ENCODE results near the gene DLGAP1. TPM values are rescaled to one million over a fixed set of nuclear protein-coding genes. Genes with fewer than 3 reads are reported as not detected.

Gene DLGAP1
- total RNA-seq, 1 experiment from 2014 or later = 0.07 TPM

GRCh38 chr18:3796434-3796833 lies 658.7 kb downstream of the DLGAP1 start:
- TF ChIP-seq CTCF (IDR thresholded peaks at IDR 0.05; ENCODE audit: insufficient read depth in 1 of 2, low read depth in 1 of 2, low read length in 1 of 2, severe bottlenecking in 1 of 2, unreplicated experiment in 1 of 2) = no peak
- H3K27me3 Mint-ChIP-seq (ENCODE audit: insufficient read depth, unreplicated experiment) = no peaks in the 10 kb centered on the region

DNA sequence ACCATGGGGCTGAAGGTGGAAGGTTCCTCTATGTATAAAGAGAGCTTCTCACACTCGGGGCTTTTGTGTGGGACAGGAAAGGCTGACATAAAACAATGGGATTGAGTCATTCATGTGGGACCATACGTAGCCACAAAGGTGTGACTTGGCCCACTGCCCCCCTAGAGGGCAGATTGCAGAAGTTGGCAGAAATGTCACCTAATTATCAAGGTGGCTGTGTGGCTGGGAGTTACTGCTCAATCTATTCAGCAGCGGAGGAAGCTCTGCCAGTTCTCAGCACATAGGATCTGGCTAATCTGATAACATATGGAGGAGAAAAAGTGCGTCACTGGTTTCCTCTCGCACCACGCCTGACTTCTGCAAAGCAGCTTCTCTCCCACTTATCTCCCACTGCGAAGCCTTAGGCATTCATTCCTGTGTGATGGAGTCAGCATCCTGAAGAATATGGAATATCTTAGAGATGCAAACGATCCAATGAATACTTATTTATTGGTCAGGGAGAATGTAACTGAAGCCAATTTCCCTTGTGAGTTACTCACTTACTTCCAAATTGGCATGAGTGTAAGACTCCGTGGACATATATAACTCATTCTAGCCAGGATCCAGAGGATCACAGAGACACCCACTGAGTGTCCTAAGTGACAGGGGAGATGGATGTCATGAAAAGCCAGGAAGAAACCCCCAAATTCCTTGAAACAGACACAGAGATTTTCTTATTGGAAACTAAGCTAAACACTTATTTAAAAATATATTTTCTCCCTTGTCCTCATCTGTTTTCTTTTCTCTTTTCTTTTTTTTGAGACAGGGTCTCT lies 660.4 kb downstream of the DLGAP1 start:
- no peaks in the 10 kb centered on the region for H3K27me3 ChIP-seq (replicated peaks; ENCODE audit: control insufficient read depth, insufficient read depth, low read length)
- TF ChIP-seq CTCF (IDR thresholded peaks at IDR 0.05; ENCODE audit: insufficient read depth in 1 of 2, low read depth in 1 of 2, low read length in 1 of 2, severe bottlenecking in 1 of 2, unreplicated experiment in 1 of 2) = no peak
- no peak for DNase-seq
- H3K27me3 Mint-ChIP-seq (ENCODE audit: insufficient read depth, unreplicated experiment) = no peaks in the 10 kb centered on the region
- intact Hi-C loops (cut with micrococcal nuclease; ENCODE audit: unreplicated experiment) = no loop called here
- no peaks in the 10 kb centered on the region for H3K9me3 Mint-ChIP-seq (ENCODE audit: unreplicated experiment)
- H3K9me3 ChIP-seq = no peaks in the 10 kb centered on the region
- H3K4me1 ChIP-seq = no peaks in the 10 kb centered on the region
- H3K36me3 ChIP-seq (ENCODE audit: control insufficient read depth, insufficient read depth, low read length) = no peaks in the 10 kb centered on the region
- no peak overlapping the region for H3K4me3 ChIP-seq (ENCODE audit: low read depth, low read length)
- ChIA-PET POLR2A (no interaction called here), CTCF (no interaction called here)
- H3K36me3 Mint-ChIP-seq (ENCODE audit: insufficient read depth, unreplicated experiment) = no peaks in the 10 kb centered on the region
- H3K4me3 Mint-ChIP-seq (ENCODE audit: unreplicated experiment) = no peak overlapping the region
- peaks cover 11% of the 10 kb centered on the region for H3K4me1 Mint-ChIP-seq (ENCODE audit: low read depth, unreplicated experiment)
- H3K27ac Mint-ChIP-seq (ENCODE audit: unreplicated experiment) = no peak overlapping the region
- BruUV-seq (replicated peaks) = no TSS peak

More at GRCh38 chr18:3796434-3796833, 658.7 kb downstream of the DLGAP1 start:
- Mint-ChIP-seq H3K36me3 (ENCODE audit: insufficient read depth, unreplicated experiment) (no peaks in the 10 kb centered on the region), H3K4me3 (ENCODE audit: unreplicated experiment) (no peak overlapping the region), H3K4me1 (ENCODE audit: low read depth, unreplicated experiment) (peaks cover 11% of the 10 kb centered on the region), H3K9me3 (ENCODE audit: unreplicated experiment) (no peaks in the 10 kb centered on the region), H3K27ac (ENCODE audit: unreplicated experiment) (no peak overlapping the region)
- Histone ChIP-seq H3K4me3 (ENCODE audit: low read depth, low read length) (no peak overlapping the region), H3K36me3 (ENCODE audit: control insufficient read depth, insufficient read depth, low read length) (no peaks in the 10 kb centered on the region), H3K27me3 (replicated peaks; ENCODE audit: control insufficient read depth, insufficient read depth, low read length) (no peaks in the 10 kb centered on the region), H3K9me3 (no peaks in the 10 kb centered on the region), H3K4me1 (no peaks in the 10 kb centered on the region)
- DNase-seq = no peak
- ChIA-PET POLR2A (no interaction called here), CTCF (no interaction called here)
- intact Hi-C loops (cut with micrococcal nuclease; ENCODE audit: unreplicated experiment) = no loop called here
- BruUV-seq (replicated peaks) = no TSS peak

- BruUV-seq (replicated peaks) = no TSS peak
- no peak overlapping the region for H3K27ac Mint-ChIP-seq (ENCODE audit: unreplicated experiment)
- Histone ChIP-seq H3K27me3 (replicated peaks; ENCODE audit: control insufficient read depth, insufficient read depth, low read length) (no peaks in the 10 kb centered on the region), H3K4me3 (ENCODE audit: low read depth, low read length) (no peak overlapping the region), H3K36me3 (ENCODE audit: control insufficient read depth, insufficient read depth, low read length) (no peaks in the 10 kb centered on the region), H3K4me1 (no peaks in the 10 kb centered on the region), H3K9me3 (no peaks in the 10 kb centered on the region)
- intact Hi-C loops (cut with micrococcal nuclease; ENCODE audit: unreplicated experiment) = no loop called here
- TF ChIP-seq CTCF (IDR thresholded peaks at IDR 0.05; ENCODE audit: insufficient read depth in 1 of 2, low read depth in 1 of 2, low read length in 1 of 2, severe bottlenecking in 1 of 2, unreplicated experiment in 1 of 2) = no peak
- no peak overlapping the region for H3K4me3 Mint-ChIP-seq (ENCODE audit: unreplicated experiment)
- peaks cover 4% of the 10 kb centered on the region for H3K27me3 Mint-ChIP-seq (ENCODE audit: insufficient read depth, unreplicated experiment)
- no peaks in the 10 kb centered on the region for H3K9me3 Mint-ChIP-seq (ENCODE audit: unreplicated experiment)
- CTCF ChIA-PET = no interaction called here
- no peak for DNase-seq
- H3K4me1 Mint-ChIP-seq (ENCODE audit: low read depth, unreplicated experiment) = peaks cover 11% of the 10 kb centered on the region
- POLR2A ChIA-PET = no interaction called here
- no peaks in the 10 kb centered on the region for H3K36me3 Mint-ChIP-seq (ENCODE audit: insufficient read depth, unreplicated experiment)
Measured at GRCh38 chr18:3793545-3793944, 661.6 kb downstream of the DLGAP1 start.

Data from Caco-2 (cell line).